ENCODE data around the gene C1QTNF12.

- no peak for TF ChIP-seq CTCF (IDR thresholded peaks at IDR 0.05)
- TF ChIP-seq POLR2A (IDR thresholded peaks at IDR 0.05; ENCODE audit: low read depth), result no peak
- TF ChIP-seq POLR2AphosphoS5 (IDR thresholded peaks at IDR 0.05), result no peak
- TF ChIP-seq EP300 (IDR thresholded peaks at IDR 0.05), result no peak
These were observed 28.5 kb upstream of the C1QTNF12 start for GRCh38 chr1:1274931-1275431.
